Trophoblast cell (in vitro differentiated cells and primary cell): Measurements from ENCODE around the gene CTDSPL.

Source experiments
- DNase-seq, 2 donors: peaks; one replicate each; pipeline ENCODE4 v3.0.0-alpha.2; 2016
- H2AFZ ChIP-seq: 2 replicates; pipeline ENCODE4 v1.6.1; 2013; ENCODE audit warnings: low read length, moderate library complexity, mild to moderate bottlenecking; ENCODE audit not compliant: insufficient read depth, poor library complexity
- H2AK5ac ChIP-seq: 2 replicates; pipeline ENCODE4 v1.6.1; 2013; ENCODE audit warnings: mild to moderate bottlenecking, low read length
- H2BK120ac ChIP-seq: 2 replicates; pipeline ENCODE4 v1.6.1; 2013; ENCODE audit warnings: low read length, mild to moderate bottlenecking, moderate library complexity; ENCODE audit not compliant: insufficient read depth, poor library complexity
- H2BK12ac ChIP-seq: 2 replicates; pipeline ENCODE4 v1.6.1; 2013; ENCODE audit warnings: mild to moderate bottlenecking, low read length, moderate library complexity
- H2BK5ac ChIP-seq: 2 replicates; pipeline ENCODE4 v1.6.1; 2013; ENCODE audit warnings: low read length, low read depth, moderate library complexity, mild to moderate bottlenecking; ENCODE audit not compliant: poor library complexity
- H3K14ac ChIP-seq: 2 replicates; pipeline ENCODE4 v1.6.1; 2013; ENCODE audit warnings: mild to moderate bottlenecking, low read length
- H3K18ac ChIP-seq: 2 replicates; pipeline ENCODE4 v1.6.1; 2013; ENCODE audit warnings: mild to moderate bottlenecking, low read length
- H3K23ac ChIP-seq: 2 replicates; pipeline ENCODE4 v1.6.1; 2013; ENCODE audit warnings: low read length
- H3K27ac ChIP-seq: 2 replicates; pipeline ENCODE4 v1.5.1; 2013; ENCODE audit warnings: low read depth, mild to moderate bottlenecking, inconsistent platforms, low read length, moderate library complexity
- H3K27me3 ChIP-seq: 2 replicates; pipeline ENCODE4 v1.6.1; 2013; ENCODE audit warnings: inconsistent platforms, mild to moderate bottlenecking, low read length, moderate library complexity; ENCODE audit not compliant: insufficient read depth
- H3K36me3 ChIP-seq, 2 experiments: 1 replicate in 1 of 2; 2 replicates in 1 of 2; pipeline ENCODE4 v1.6.1; 2013; ENCODE audit warnings: low read length in 2 of 2, mild to moderate bottlenecking in 2 of 2, moderate library complexity in 1 of 2; ENCODE audit not compliant: insufficient read depth in 2 of 2, control insufficient read depth in 1 of 2
- H3K4ac ChIP-seq: 2 replicates; pipeline ENCODE4 v1.6.1; 2013; ENCODE audit warnings: low read depth, mild to moderate bottlenecking, low read length, moderate library complexity
- H3K4me1 ChIP-seq, 2 experiments: 1 replicate in 1 of 2; 2 replicates in 1 of 2; pipeline ENCODE4 v1.6.1; 2013; ENCODE audit warnings: low read length in 2 of 2, mild to moderate bottlenecking in 2 of 2, moderate library complexity in 1 of 2; ENCODE audit not compliant: insufficient read depth in 2 of 2, control insufficient read depth in 1 of 2
- H3K4me2 ChIP-seq: 2 replicates; pipeline ENCODE4 v1.6.1; 2013; ENCODE audit warnings: inconsistent platforms, mild to moderate bottlenecking, low read length, moderate library complexity
- H3K4me3 ChIP-seq: 2 replicates; pipeline ENCODE4 v1.5.1; 2013; ENCODE audit warnings: mild to moderate bottlenecking, low read depth, low read length, inconsistent platforms
- H3K79me1 ChIP-seq: one replicate; pipeline ENCODE4 v1.6.1; 2013; ENCODE audit warnings: low read length
- H3K79me2 ChIP-seq: 2 replicates; pipeline ENCODE4 v1.6.1; 2013; ENCODE audit warnings: low read length, mild to moderate bottlenecking; ENCODE audit not compliant: control insufficient read depth, insufficient read depth, poor library complexity
- H3K9ac ChIP-seq: 2 replicates; pipeline ENCODE4 v1.6.1; 2013; ENCODE audit warnings: mild to moderate bottlenecking, low read length
- H3K9me3 ChIP-seq: 2 replicates; pipeline ENCODE4 v1.6.1; 2013; ENCODE audit warnings: low read depth, mild to moderate bottlenecking, control low read depth, inconsistent platforms, low read length; ENCODE audit not compliant: insufficient read depth
- H4K12ac ChIP-seq: 2 replicates; pipeline ENCODE4 v1.6.1; 2013; ENCODE audit warnings: low read depth, mild to moderate bottlenecking, low read length, moderate library complexity
- H4K8ac ChIP-seq: 2 replicates; pipeline ENCODE4 v1.6.1; 2013; ENCODE audit warnings: low read depth, mild to moderate bottlenecking, low read length, moderate library complexity
- H4K91ac ChIP-seq: one replicate; pipeline ENCODE4 v1.6.1; 2013; ENCODE audit warnings: low read depth, mild to moderate bottlenecking, low read length, moderate library complexity
- WGBS: extraction: QIAGEN DNeasy Blood & Tissue Kit; methylation state at CpG from one replicate; pipeline ENCODE4 v1.1.7; 2013; ENCODE audit warnings: missing lambda C conversion rate; ENCODE audit not compliant: insufficient read length, insufficient coverage; ENCODE audit errors: extremely low coverage; 5-methylcytosine and 5-hydroxymethylcytosine counted together

CTDSPL gene

GRCh38 chr3:37980462-37981347 lies 119.0 kb downstream of the CTDSPL start:
- Histone ChIP-seq H3K4me2 (no peak overlapping the region), H3K9ac (no peak overlapping the region), H4K12ac (no peak overlapping the region), H3K9me3 (no peaks in the 10 kb centered on the region), H3K36me3 (peaks cover 9 to 17% of the 10 kb centered on the region in 2 experiments), H4K91ac (no peak overlapping the region), H3K4ac (no peak overlapping the region), H2AK5ac (no peak overlapping the region), H2BK12ac (no peak overlapping the region), H3K79me2 (no peaks in the 10 kb centered on the region), H2BK5ac (no peak overlapping the region), H3K4me3 (no peak overlapping the region), H3K4me1 (peaks cover 0 to 2% of the 10 kb centered on the region in 2 experiments), H3K27me3 (no peaks in the 10 kb centered on the region), H3K18ac (no peak overlapping the region), H2BK120ac (no peak overlapping the region), H3K23ac (no peak overlapping the region), H3K79me1 (no peaks in the 10 kb centered on the region), H2AFZ (no peak overlapping the region), H3K27ac (no peak overlapping the region), H3K14ac (no peak overlapping the region), H4K8ac (no peak overlapping the region)
- DNase-seq = no peak
- no CpG with 5 or more reads among the region's 14 CpGs for WGBS

- DNase-seq = peak in 1 of 2 donors; percentile 8
- Histone ChIP-seq H3K79me2 (no peaks in the 10 kb centered on the region), H3K23ac (no peak overlapping the region), H3K9ac (no peak overlapping the region), H3K14ac (no peak overlapping the region), H3K4me2 (no peak overlapping the region), H2AFZ (no peak overlapping the region), H3K4me3 (no peak overlapping the region), H3K4ac (no peak overlapping the region), H2AK5ac (no peak overlapping the region), H3K79me1 (no peaks in the 10 kb centered on the region), H3K4me1 (peaks cover 0 to 2% of the 10 kb centered on the region in 2 experiments), H2BK120ac (no peak overlapping the region), H3K27ac (no peak overlapping the region), H3K18ac (no peak overlapping the region), H4K91ac (no peak overlapping the region), H2BK5ac (no peak overlapping the region), H3K36me3 (peaks cover 4 to 16% of the 10 kb centered on the region in 2 experiments), H4K12ac (no peak overlapping the region), H4K8ac (no peak overlapping the region), H3K27me3 (no peaks in the 10 kb centered on the region), H2BK12ac (no peak overlapping the region), H3K9me3 (no peaks in the 10 kb centered on the region)
- no CpG with 5 or more reads among the region's 2 CpGs for WGBS
Measured at GRCh38 chr3:37981348-37981664, 119.6 kb downstream of the CTDSPL start.

DNA sequence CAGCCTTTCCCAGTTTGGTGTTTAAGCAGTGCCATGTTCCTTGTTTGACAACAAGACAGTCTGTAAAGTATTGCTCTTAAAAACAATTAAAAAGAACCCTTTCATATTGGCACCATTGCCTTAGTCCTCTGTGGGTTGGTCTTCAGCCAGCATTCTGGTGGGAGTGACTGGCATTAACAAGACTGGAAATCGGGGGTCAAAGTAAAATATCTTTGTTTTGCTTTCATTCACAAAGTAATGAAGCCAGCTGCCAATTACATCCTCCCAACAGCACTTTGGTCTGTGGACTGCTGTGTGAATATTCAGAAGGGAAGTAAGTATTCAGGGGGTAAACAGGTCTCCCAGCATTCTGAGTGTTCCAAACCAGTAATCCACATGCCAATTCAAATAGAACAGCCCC lies 120.7 kb downstream of the CTDSPL start:
- no peak for DNase-seq
- peaks cover 4 to 12% of the 10 kb centered on the region in 2 experiments for H3K36me3 ChIP-seq
- no peak overlapping the region for H3K18ac ChIP-seq
- no peak overlapping the region for H2AK5ac ChIP-seq
- WGBS = no CpG with 5 or more reads among the region's 1 CpG
- no peak overlapping the region for H3K9ac ChIP-seq
- H2BK5ac ChIP-seq = no peak overlapping the region
- no peak overlapping the region for H3K4me3 ChIP-seq
- H2BK120ac ChIP-seq = no peak overlapping the region
- H3K27me3 ChIP-seq = no peaks in the 10 kb centered on the region
- no peak overlapping the region for H4K91ac ChIP-seq
- no peak overlapping the region for H2BK12ac ChIP-seq
- no peak overlapping the region for H2AFZ ChIP-seq
- H3K79me2 ChIP-seq = no peaks in the 10 kb centered on the region
- H3K79me1 ChIP-seq = no peaks in the 10 kb centered on the region
- no peak overlapping the region for H3K4ac ChIP-seq
- H3K27ac ChIP-seq = no peak overlapping the region
- H3K23ac ChIP-seq = no peak overlapping the region
- H3K9me3 ChIP-seq = no peaks in the 10 kb centered on the region
- peaks cover 0 to 2% of the 10 kb centered on the region in 2 experiments for H3K4me1 ChIP-seq
- no peak overlapping the region for H4K12ac ChIP-seq
- no peak overlapping the region for H3K4me2 ChIP-seq
- H3K14ac ChIP-seq = no peak overlapping the region
- no peak overlapping the region for H4K8ac ChIP-seq

DNA sequence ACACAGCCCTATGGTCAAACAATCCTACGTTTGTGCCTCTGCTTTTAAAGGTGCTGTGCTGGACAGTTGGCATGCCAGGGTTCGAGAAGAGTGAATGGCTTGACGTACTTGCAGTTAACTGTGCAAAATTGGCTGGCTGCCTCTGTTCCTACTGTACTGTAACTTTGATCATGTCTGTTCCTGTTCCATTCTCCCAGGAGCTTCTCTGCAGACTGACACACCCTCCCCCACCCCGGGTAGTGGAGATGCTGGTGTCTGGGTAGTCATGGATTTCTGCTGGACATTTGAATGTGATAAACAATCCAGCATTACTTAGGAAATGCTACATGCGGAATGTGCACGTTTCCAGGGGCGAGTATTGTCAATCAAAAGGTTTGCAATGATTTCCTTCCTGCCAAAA lies 122.4 kb downstream of the CTDSPL start:
- no CpG with 5 or more reads among the region's 7 CpGs for WGBS
- H3K4me1 ChIP-seq = peaks cover 0 to 2% of the 10 kb centered on the region in 2 experiments
- no peak overlapping the region for H3K23ac ChIP-seq
- H2BK12ac ChIP-seq = no peak overlapping the region
- no peaks in the 10 kb centered on the region for H3K27me3 ChIP-seq
- H4K8ac ChIP-seq = no peak overlapping the region
- no peaks in the 10 kb centered on the region for H3K9me3 ChIP-seq
- H3K79me1 ChIP-seq = no peaks in the 10 kb centered on the region
- H3K14ac ChIP-seq = no peak overlapping the region
- H4K91ac ChIP-seq = no peak overlapping the region
- no peak overlapping the region for H3K4me3 ChIP-seq
- H3K18ac ChIP-seq = no peak overlapping the region
- no peaks in the 10 kb centered on the region for H3K79me2 ChIP-seq
- no peak overlapping the region for H3K4ac ChIP-seq
- no peak overlapping the region for H2BK5ac ChIP-seq
- no peak overlapping the region for H3K9ac ChIP-seq
- no peak overlapping the region for H2AK5ac ChIP-seq
- peaks cover 4 to 12% of the 10 kb centered on the region in 2 experiments for H3K36me3 ChIP-seq
- no peak for DNase-seq
- H3K27ac ChIP-seq = no peak overlapping the region
- H2BK120ac ChIP-seq = no peak overlapping the region
- H2AFZ ChIP-seq = no peak overlapping the region
- no peak overlapping the region for H4K12ac ChIP-seq
- H3K4me2 ChIP-seq = no peak overlapping the region
